Measurements from ENCODE around the gene NUMBL. TPM values are rescaled to one million over a fixed set of nuclear protein-coding genes. Genes with fewer than 3 reads are reported as not detected.

The NUMBL gene
- total and polyA plus RNA-seq, 2 of the 4 experiments (the other 2 are of a cell fraction), result 6.3 to 29.0 TPM

- H3K27me3 ChIP-seq (ENCODE audit: control insufficient read depth, insufficient read depth, low read length), result no peaks in the 10 kb centered on the region
- CTCF ChIA-PET, result no interaction called here
- H3K27ac ChIP-seq (ENCODE audit: insufficient read depth, low read length), result no peak overlapping the region
- no peaks in the 10 kb centered on the region for H3K9me3 ChIP-seq (ENCODE audit: control insufficient read depth, insufficient read depth, low read length)
- H3K4me2 ChIP-seq (ENCODE audit: low read depth, low read length), result no peak overlapping the region
- no peak overlapping the region for H4K8ac ChIP-seq (ENCODE audit: low read depth in 2 of 2, low read length in 2 of 2)
- H3K9me1 ChIP-seq (ENCODE audit: insufficient read depth, low read length), result peaks cover 5% of the 10 kb centered on the region; the same call in 1 of the 2 replicates
- 0 out of 4 replicates have a peak, but pooled peaks cover 0 to 9% of the 10 kb centered on the region in 2 experiments for H3K79me1 ChIP-seq (ENCODE audit: low read depth in 1 of 2, low read length in 2 of 2)
- H4K5ac ChIP-seq (ENCODE audit: low read depth, low read length), result no peak overlapping the region
- H3K14ac ChIP-seq (replicated peaks; ENCODE audit: low read depth, low read length), result no peak overlapping the region
- POLR2A ChIA-PET (ENCODE audit: unreplicated experiment), result no interaction called here
- dilution Hi-C loops (cut with HindIII; ENCODE audit: low sequenced_read_pairs, unreplicated experiment), result no loop called here
- H2AK9ac ChIP-seq (replicated peaks; ENCODE audit: low read depth, low read length, poor library complexity), result no peak overlapping the region
- no peak overlapping the region for H2BK20ac ChIP-seq (ENCODE audit: low read depth, low read length)
- H3K18ac ChIP-seq (ENCODE audit: low read depth, low read length), result no peak overlapping the region
- H2BK120ac ChIP-seq (ENCODE audit: low read depth, low read length), result no peak overlapping the region
- BruUV-seq (replicated peaks), result no TSS peak
- H4K91ac ChIP-seq (ENCODE audit: insufficient read depth, low read depth, low read length), result no peak overlapping the region
- H3K23ac ChIP-seq (ENCODE audit: low read depth, low read length), result no peak overlapping the region
- H2AK5ac ChIP-seq (ENCODE audit: low read depth, low read length), result no peak overlapping the region
- no peaks in the 10 kb centered on the region for H4K20me1 ChIP-seq (ENCODE audit: insufficient read depth, low read length)
- H2BK5ac ChIP-seq (ENCODE audit: low read depth, low read length, poor library complexity, severe bottlenecking), result no peak overlapping the region
- no peaks in the 10 kb centered on the region for H3K4me1 ChIP-seq (ENCODE audit: control insufficient read depth, insufficient read depth, low read length)
- in situ Hi-C loops (cut with MboI; ENCODE audit: low sequenced_read_pairs), result no loop called here
- intact Hi-C loops (cut with micrococcal nuclease), result no loop called here
- H2BK15ac ChIP-seq (ENCODE audit: low read depth, low read length), result no peak overlapping the region
- H3K56ac ChIP-seq (ENCODE audit: extremely low read depth, insufficient read depth, low read length), result no peak overlapping the region
- DNase-seq, result no peak
- ATAC-seq (ENCODE audit: low read depth), result no peak
- H3K4me3 ChIP-seq (ENCODE audit: insufficient read depth, low read depth, low read length), result no peak overlapping the region
- TF ChIP-seq CTCF (conservative IDR thresholded peaks at IDR 0.05; ENCODE audit: low read depth, low read length), result no peak
- peaks cover 63% of the 10 kb centered on the region for H3K36me3 ChIP-seq (ENCODE audit: control insufficient read depth, insufficient read depth, low read length)
- H3K4ac ChIP-seq (ENCODE audit: low read depth, low read length), result no peak overlapping the region
- 100% methylated on average over 5 of the region's 18 CpGs; no CpG with 5 or more reads in 1 of the 2 experiments for WGBS, 2 experiments (ENCODE audit: extremely low coverage in 2 of 2, insufficient read length in 1 of 2)
- H2AFZ ChIP-seq (replicated peaks; ENCODE audit: low read length, poor library complexity), result no peak overlapping the region
- H3K9ac ChIP-seq (ENCODE audit: low read depth, low read length), result no peak overlapping the region
These were observed 14.3 kb upstream of the NUMBL start for GRCh38 chr19:40704491-40705361.
